Sigmoid colon (tissue), 7 donors: Measurements from ENCODE around the gene TAS1R1. TPM values are rescaled to one million over a fixed set of nuclear protein-coding genes. Genes with fewer than 3 reads are reported as not detected.

Experiments
- DNase-seq: peaks from one replicate; pipeline ENCODE4 v3.0.0-alpha.2; 2019
- H3K27ac ChIP-seq, 4 donors: fragments of 200-600 bp; sonication (generic); one replicate each; pipeline ENCODE4 v1.5.1; 2016 to 2019; ENCODE audit warnings: mild to moderate bottlenecking in 1 of 4
- H3K27me3 ChIP-seq, 3 donors: fragments of 200-600 bp; sonication (generic); one replicate each; pipeline ENCODE4 v1.5.1; 2019; ENCODE audit warnings: mild to moderate bottlenecking in 1 of 3
- H3K36me3 ChIP-seq, 4 donors: fragments of 200-600 bp; sonication (generic); one replicate each; pipeline ENCODE4 v1.5.1; 2016 to 2019
- H3K4me1 ChIP-seq, 4 donors: fragments of 200-600 bp; sonication (generic); one replicate each; pipeline ENCODE4 v1.5.1; 2017 to 2019
- H3K4me3 ChIP-seq, 4 donors: fragments of 200-600 bp; sonication (generic); one replicate each; pipeline ENCODE4 v1.5.1; 2017 to 2019; ENCODE audit warnings: mild to moderate bottlenecking in 2 of 4, moderate library complexity in 1 of 4
- H3K9me3 ChIP-seq, 4 donors: fragments of 200-600 bp in 3 of 4; sonication (generic) in 3 of 4; one replicate each; pipeline versions ENCODE4 v1.5.1 to v1.6.1; 2013 to 2019
- CTCF ChIP-seq, 4 experiments: fragments of 450-650 bp in 3 of 4; fragments of 200-600 bp in 1 of 4; IDR thresholded peaks; one replicate each; pipeline ENCODE4 v1.5.1; 2016 to 2019; ENCODE audit warnings: antibody characterized with exemption in 4 of 4, mild to moderate bottlenecking in 3 of 4, moderate library complexity in 2 of 4
- EP300 ChIP-seq, 4 donors: sonication (generic); formaldehyde crosslinking; IDR thresholded peaks; one replicate each; pipeline ENCODE4 v1.6.1; 2017; ENCODE audit warnings: antibody characterized with exemption in 4 of 4
- POLR2A ChIP-seq, 2 donors: fragments of 450-650 bp; IDR thresholded peaks; one replicate each; pipeline ENCODE4 v1.6.1; 2016; ENCODE audit warnings: antibody characterized with exemption in 2 of 2, mild to moderate bottlenecking in 2 of 2, moderate library complexity in 2 of 2
- POLR2AphosphoS5 ChIP-seq, 4 donors: sonication (generic); formaldehyde crosslinking; IDR thresholded peaks; one replicate each; pipeline ENCODE4 v1.6.1; 2017; ENCODE audit warnings: antibody characterized with exemption in 4 of 4
- WGBS, 2 donors: extraction: QIAGEN DNeasy Blood & Tissue Kit; methylation state at CpG; one replicate each; pipeline ENCODE4 v1.1.7; 2013; 5-methylcytosine and 5-hydroxymethylcytosine counted together
- intact Hi-C: fragments of 100-400 bp; cut with DNase I; formaldehyde crosslinking; loops from one replicate; pipeline ENCODE4 v1.15.1; 2023
- polyA plus RNA-seq, 3 donors: library from polyadenylated mRNA; stranded (reverse); fragments of 200-250 nt; gene quantifications; one replicate each; pipeline ENCODE4 v1.2.3, GENCODE V29; 2013
- total RNA-seq, 4 donors: library from RNA; depleted of rRNA; stranded (reverse); fragments of >200 nt; gene quantifications; one replicate each; pipeline ENCODE4 v1.1.0, GENCODE V29; 2016
- donor health status: healthy with polysubstance abuse.
- donor health status: Bipolar disorder and iron deficiency.
- donor health status: healthy.

The TAS1R1 gene
- total and polyA plus RNA-seq, 7 donors = 0.10 to 0.36 TPM; not detected in 5

- intact Hi-C loops = loop anchor here (1.0 to 10.0 kb wide), 3 partner anchors 22 to 230 kb away; partner anchors contain the start of gene ACOT7
- H3K4me1 ChIP-seq = peaks cover 0 to 48% (median 40%) of the 10 kb centered on the region in 4 donors
Observed at GRCh38 chr1:6624710-6625583, 69.8 kb downstream of the TAS1R1 start, which contains the start of gene THAP3. Gene THAP3 (plus strand): TSS chr1:6624868. CDS start chr1:6625219, 351 bp downstream.

GRCh38 chr1:6625584-6626149 is 70.6 kb downstream of the TAS1R1 start:
- H3K36me3 ChIP-seq = peaks cover 12 to 60% (median 38%) of the 10 kb centered on the region in 4 donors
- H3K27ac ChIP-seq = peak overlapping the region; percentile 88 to 94 (median 92)
- peak; percentile 74 for DNase-seq
- peak in 1 of 4 donors; percentile 17 for TF ChIP-seq POLR2AphosphoS5 (IDR thresholded peaks at IDR 0.05)
- TF ChIP-seq POLR2A (IDR thresholded peaks at IDR 0.05) = no peak
- peaks cover 0 to 48% (median 40%) of the 10 kb centered on the region in 4 donors for H3K4me1 ChIP-seq
- intact Hi-C loops = loop anchor here (2.0 to 10.0 kb wide), 3 partner anchors 43 to 231 kb away; partner anchors contain the start of genes ACOT7, NOL9 and TAS1R1
- peak overlapping the region; percentile 63 to 78 (median 74) for H3K4me3 ChIP-seq
- 2 to 7% methylated on average over 32 of the region's 32 CpGs for WGBS, 2 donors
- no peaks in the 10 kb centered on the region for H3K27me3 ChIP-seq
- no peaks in the 10 kb centered on the region for H3K9me3 ChIP-seq

More at GRCh38 chr1:6624710-6625583, 69.8 kb downstream of the TAS1R1 start, which contains the start of gene THAP3:
- H3K27ac ChIP-seq = peak within 1 kb of the TSS; percentile 88 to 94 (median 92)
- WGBS, 2 donors = 1 to 2% methylated on average over 73 of the region's 73 CpGs
- DNase-seq = peak; percentile 95
- TF ChIP-seq POLR2AphosphoS5 (IDR thresholded peaks at IDR 0.05) (peak; percentile 25 to 77 (median 47)), POLR2A (IDR thresholded peaks at IDR 0.05) (no peak), EP300 (IDR thresholded peaks at IDR 0.05) (no peak)
- H3K4me3 ChIP-seq = peak within 1 kb of the TSS; percentile 63 to 78 (median 74)
- H3K27me3 ChIP-seq = no peaks in the 10 kb centered on the region
- peaks cover 17 to 60% (median 38%) of the 10 kb centered on the region in 4 donors for H3K36me3 ChIP-seq
- no peaks in the 10 kb centered on the region for H3K9me3 ChIP-seq

- 91 to 96% methylated on average over 9 of the region's 9 CpGs for WGBS, 2 donors
- Histone ChIP-seq H3K27ac (peak overlapping the region in 1 of 4 donors; percentile 92), H3K9me3 (no peaks in the 10 kb centered on the region), H3K4me3 (no peak overlapping the region), H3K27me3 (no peaks in the 10 kb centered on the region), H3K36me3 (peaks cover 5 to 60% (median 34%) of the 10 kb centered on the region in 4 donors), H3K4me1 (peaks cover 0 to 48% (median 38%) of the 10 kb centered on the region in 4 donors)
- DNase-seq = no peak
- intact Hi-C loops = loop anchor here (2.0 to 10.0 kb wide), 3 partner anchors 45 to 232 kb away; partner anchors contain the start of genes ACOT7, NOL9 and TAS1R1
- TF ChIP-seq POLR2A (IDR thresholded peaks at IDR 0.05) (no peak), EP300 (IDR thresholded peaks at IDR 0.05) (no peak), CTCF (IDR thresholded peaks at IDR 0.05) (no peak), POLR2AphosphoS5 (IDR thresholded peaks at IDR 0.05) (no peak)
Observed at GRCh38 chr1:6627031-6627430, 71.9 kb downstream of the TAS1R1 start.

- DNase-seq = no peak
- Histone ChIP-seq H3K27me3 (no peaks in the 10 kb centered on the region), H3K27ac (no peak overlapping the region), H3K9me3 (no peaks in the 10 kb centered on the region), H3K4me1 (peaks cover 0 to 44% (median 28%) of the 10 kb centered on the region in 4 donors), H3K4me3 (no peak overlapping the region), H3K36me3 (peaks cover 10 to 60% (median 40%) of the 10 kb centered on the region in 4 donors)
- intact Hi-C loops = loop anchor here (2.0 to 10.0 kb wide), 3 partner anchors 46 to 233 kb away; partner anchors contain the start of genes ACOT7, NOL9 and TAS1R1
- TF ChIP-seq EP300 (IDR thresholded peaks at IDR 0.05) (no peak), POLR2AphosphoS5 (IDR thresholded peaks at IDR 0.05) (no peak), POLR2A (IDR thresholded peaks at IDR 0.05) (no peak), CTCF (IDR thresholded peaks at IDR 0.05) (no peak)
- WGBS, 2 donors = 90 to 95% methylated on average over 21 of the region's 21 CpGs
Observed at GRCh38 chr1:6627841-6628545, 72.9 kb downstream of the TAS1R1 start.

GRCh38 chr1:6628971-6629479 is 73.9 kb downstream of the TAS1R1 start:
- H3K36me3 ChIP-seq = peaks cover 12 to 63% (median 50%) of the 10 kb centered on the region in 4 donors
- WGBS, 2 donors = 91 to 97% methylated on average over 12 of the region's 12 CpGs
- TF ChIP-seq EP300 (IDR thresholded peaks at IDR 0.05) (no peak), CTCF (IDR thresholded peaks at IDR 0.05) (no peak), POLR2A (IDR thresholded peaks at IDR 0.05) (no peak), POLR2AphosphoS5 (IDR thresholded peaks at IDR 0.05) (no peak)
- H3K4me1 ChIP-seq = peaks cover 0 to 37% (median 22%) of the 10 kb centered on the region in 4 donors
- DNase-seq = no peak
- H3K9me3 ChIP-seq = no peaks in the 10 kb centered on the region
- no peaks in the 10 kb centered on the region for H3K27me3 ChIP-seq
- no peak overlapping the region for H3K27ac ChIP-seq
- H3K4me3 ChIP-seq = no peak overlapping the region
- intact Hi-C loops = loop anchor here (5.0 to 10.0 kb wide), 2 partner anchors 47 to 234 kb away; partner anchors contain the start of gene ACOT7
